Psoas muscle (tissue), 8 donors: ENCODE measurements around the gene NFS1. TPM values are rescaled to one million over a fixed set of nuclear protein-coding genes. Genes with fewer than 3 reads are reported as not detected.

Source experiments
- ATAC-seq, 4 donors: fragments of 200-7000 bp; cut with Tn5 transposase; one replicate each; pipeline ENCODE4 v1.9.1; 2020; ENCODE audit warnings: moderate library complexity in 3 of 4, mild to moderate bottlenecking in 2 of 4
- DNase-seq, 2 donors: peaks; one replicate each; pipeline ENCODE4 v3.0.0-alpha.2; 2020
- H3K27ac ChIP-seq: fragments of 200-600 bp; one replicate; pipeline ENCODE4 v1.8.0; 2022
- H3K27me3 ChIP-seq, 3 donors: fragments of 200-600 bp in 1 of 3; one replicate each; pipeline versions ENCODE4 v1.6.1 to v1.8.0; 2013 to 2022; ENCODE audit warnings: low read length in 2 of 3, mild to moderate bottlenecking in 2 of 3, moderate library complexity in 1 of 3; ENCODE audit not compliant: insufficient read depth in 3 of 3
- H3K36me3 ChIP-seq, 2 donors: fragments of 200-600 bp in 1 of 2; one replicate each; pipeline versions ENCODE4 v1.6.1 to v1.8.0; 2013 to 2022; ENCODE audit warnings: low read depth in 1 of 2, mild to moderate bottlenecking in 1 of 2, moderate library complexity in 1 of 2; ENCODE audit not compliant: insufficient read depth in 1 of 2
- H3K4me1 ChIP-seq: fragments of 200-600 bp; one replicate; pipeline ENCODE4 v1.8.0; 2022
- H3K4me3 ChIP-seq: fragments of 200-600 bp; one replicate; pipeline ENCODE4 v1.8.0; 2022; ENCODE audit warnings: mild to moderate bottlenecking
- H3K9me3 ChIP-seq: fragments of 200-600 bp; one replicate; pipeline ENCODE4 v1.8.0; 2022
- WGBS, 3 donors: extraction: QIAGEN DNeasy Blood & Tissue Kit; methylation state at CpG; one replicate each; pipeline versions ENCODE4 v1.1.6 to v1.1.7; 2013; 5-methylcytosine and 5-hydroxymethylcytosine counted together
- intact Hi-C, 2 donors: fragments of 100-400 bp; cut with DNase I; formaldehyde crosslinking; loops; one replicate each; pipeline versions ENCODE4 v1.11.0 to v1.14.2; 2022
- polyA plus RNA-seq, 3 donors: library from polyadenylated mRNA; stranded (reverse); fragments of 200-250 nt; gene quantifications; one replicate each; pipeline ENCODE4 v1.2.3, GENCODE V29; 2013
- total RNA-seq, 4 donors: library from RNA; stranded (reverse); fragmentation: NEBNext Ultra II Directional in 2 of 4; extraction: Animal tissue kit (Norgen Biotek cat#: 25700) in 2 of 4; gene quantifications; one replicate each; pipeline versions ENCODE4 v1.2.1 to v1.2.4, GENCODE V29; 2021 to 2023
- TF ChIP-seq, protein P1 (sequence below): fragments of 200-600 bp; IDR thresholded peaks from one replicate; pipeline ENCODE4 v1.8.0; 2022; ENCODE audit warnings: antibody characterized with exemption
- donor health status: healthy with polysubstance abuse.
- donor health status: DM: no; HTN: no; CAD: no; lungs with moderate emphysema.
- donor health status: Bipolar disorder and iron deficiency.
- donor health status: healthy.
- donor health status: DM: yes; HTN: yes; CAD: no.
- donor health status: DM: no; HTN: no; CAD: no.
- donor health status: DM: no; HTN: no; CAD: no.
- donor health status: DM: yes; HTN: yes; CAD: no.

The NFS1 gene
- total and polyA plus RNA-seq, 7 donors = 19.8 to 45.0 (median 35.2) TPM

GRCh38 chr20:35660122-35660937, 38.8 kb downstream of the NFS1 start:
- Histone ChIP-seq H3K27me3 (no peaks in the 10 kb centered on the region), H3K4me1 (peaks cover 64% of the 10 kb centered on the region), H3K9me3 (no peaks in the 10 kb centered on the region), H3K4me3 (peak overlapping the region; percentile 75), H3K36me3 (no peaks in the 10 kb centered on the region), H3K27ac (no peak overlapping the region)
- WGBS, 3 donors = 89 to 94% (median 93%) methylated on average over 10 of the region's 10 CpGs
- intact Hi-C loops = loop anchor here (5.0 kb wide), 1 partner anchor 43 kb away; the partner anchor contains the start of gene SPAG4 (in 2 of the 2)
- TF ChIP-seq, protein P1, sequence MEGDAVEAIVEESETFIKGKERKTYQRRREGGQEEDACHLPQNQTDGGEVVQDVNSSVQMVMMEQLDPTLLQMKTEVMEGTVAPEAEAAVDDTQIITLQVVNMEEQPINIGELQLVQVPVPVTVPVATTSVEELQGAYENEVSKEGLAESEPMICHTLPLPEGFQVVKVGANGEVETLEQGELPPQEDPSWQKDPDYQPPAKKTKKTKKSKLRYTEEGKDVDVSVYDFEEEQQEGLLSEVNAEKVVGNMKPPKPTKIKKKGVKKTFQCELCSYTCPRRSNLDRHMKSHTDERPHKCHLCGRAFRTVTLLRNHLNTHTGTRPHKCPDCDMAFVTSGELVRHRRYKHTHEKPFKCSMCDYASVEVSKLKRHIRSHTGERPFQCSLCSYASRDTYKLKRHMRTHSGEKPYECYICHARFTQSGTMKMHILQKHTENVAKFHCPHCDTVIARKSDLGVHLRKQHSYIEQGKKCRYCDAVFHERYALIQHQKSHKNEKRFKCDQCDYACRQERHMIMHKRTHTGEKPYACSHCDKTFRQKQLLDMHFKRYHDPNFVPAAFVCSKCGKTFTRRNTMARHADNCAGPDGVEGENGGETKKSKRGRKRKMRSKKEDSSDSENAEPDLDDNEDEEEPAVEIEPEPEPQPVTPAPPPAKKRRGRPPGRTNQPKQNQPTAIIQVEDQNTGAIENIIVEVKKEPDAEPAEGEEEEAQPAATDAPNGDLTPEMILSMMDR = no peak
- DNase-seq (no peak), ATAC-seq (no peak)

DNA sequence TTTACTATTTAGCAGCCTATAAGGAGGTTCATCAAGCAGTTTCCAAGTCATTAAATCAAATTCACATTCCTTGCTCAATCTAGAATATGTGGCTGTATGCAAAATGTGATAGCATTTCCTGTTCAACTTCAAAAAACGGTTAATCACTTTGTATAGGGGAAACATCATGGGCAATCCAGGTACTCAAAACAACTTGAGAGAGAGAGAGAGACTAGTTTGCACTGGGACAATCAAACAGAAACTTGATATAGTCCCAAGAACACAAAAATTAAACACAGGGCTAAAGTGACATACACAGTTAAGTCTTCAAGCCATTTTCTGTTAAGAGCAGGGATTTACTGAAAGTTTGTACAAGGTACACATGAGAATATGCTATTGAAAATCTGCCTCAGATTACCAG, 41.9 kb downstream of the NFS1 start:
- DNase-seq (no peak), ATAC-seq (no peak)
- 20 to 41% (median 32%) methylated on average over 1 of the region's 1 CpG for WGBS, 3 donors
- Histone ChIP-seq H3K4me3 (no peak overlapping the region), H3K4me1 (peaks cover 59% of the 10 kb centered on the region), H3K27ac (no peak overlapping the region), H3K27me3 (no peaks in the 10 kb centered on the region), H3K9me3 (no peaks in the 10 kb centered on the region), H3K36me3 (peaks cover 4 to 28% of the 10 kb centered on the region in 2 donors)
- intact Hi-C loops = loop anchor here in 1 of 2 donors (10.0 kb wide), 1 partner anchor 58 kb away; no protein-coding TSS in a partner anchor
- TF ChIP-seq, protein P1 = no peak

DNA sequence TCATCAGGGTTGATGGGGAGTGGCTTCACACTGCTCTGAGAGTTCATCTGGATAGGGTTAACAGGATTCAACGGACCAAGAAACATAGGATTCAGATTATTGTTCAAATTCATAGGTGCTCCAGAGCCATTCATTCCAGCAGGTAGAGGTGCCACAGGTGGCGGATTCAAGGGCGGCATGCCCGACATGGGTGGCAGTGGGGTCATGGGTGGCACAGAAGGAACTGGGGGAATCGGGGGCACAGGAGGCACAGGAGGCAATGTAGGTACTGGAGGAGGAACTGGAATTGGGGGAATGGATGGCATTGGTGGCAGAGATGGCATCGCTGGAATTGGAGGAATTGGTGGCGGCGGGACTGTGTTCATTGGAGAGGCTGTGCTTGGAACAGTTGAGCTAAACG, 44.7 kb downstream of the NFS1 start:
- Histone ChIP-seq H3K36me3 (peaks cover 4 to 38% of the 10 kb centered on the region in 2 donors), H3K27me3 (no peaks in the 10 kb centered on the region), H3K9me3 (no peaks in the 10 kb centered on the region), H3K4me3 (no peak overlapping the region), H3K4me1 (peaks cover 60% of the 10 kb centered on the region), H3K27ac (no peak overlapping the region)
- WGBS, 3 donors = 92 to 97% (median 94%) methylated on average over 9 of the region's 9 CpGs
- intact Hi-C loops = loop anchor here in 1 of 2 donors (10.0 kb wide), 1 partner anchor 60 kb away; no protein-coding TSS in a partner anchor
- ATAC-seq = no peak
- DNase-seq = no peak
- TF ChIP-seq, protein P1 = no peak

GRCh38 chr20:35653893-35654292, 45.3 kb downstream of the NFS1 start:
- H3K9me3 ChIP-seq = no peaks in the 10 kb centered on the region
- H3K36me3 ChIP-seq = peaks cover 4 to 38% of the 10 kb centered on the region in 2 donors
- peaks cover 62% of the 10 kb centered on the region for H3K4me1 ChIP-seq
- DNase-seq (no peak), ATAC-seq (no peak)
- TF ChIP-seq, protein P1 = no peak
- no peak overlapping the region for H3K4me3 ChIP-seq
- no peaks in the 10 kb centered on the region for H3K27me3 ChIP-seq
- intact Hi-C loops = loop anchor here in 1 of 2 donors (10.0 kb wide), 1 partner anchor 61 kb away; no protein-coding TSS in a partner anchor
- no peak overlapping the region for H3K27ac ChIP-seq
- WGBS, 3 donors = 92 to 94% (median 94%) methylated on average over 4 of the region's 4 CpGs
